Fibroblast of lung (primary cell): ENCODE data around the gene ASTN2.

ENCODE experiments used
- EZH2 ChIP-seq: IDR thresholded peaks from 2 replicates; pipeline ENCODE4 v1.5.1; 2012; ENCODE audit warnings: low read length, control low read depth, mild to moderate bottlenecking; ENCODE audit errors: missing control alignments
- TF ChIP-seq, protein P1 (sequence below), 2 donors: IDR thresholded peaks in 1 of 2; conservative IDR thresholded peaks in 1 of 2; 1 replicate in 1 of 2; 2 replicates in 1 of 2; pipeline ENCODE4 v1.5.1; 2011 to 2012; ENCODE audit warnings: low read length in 2 of 2, control low read depth in 1 of 2, inconsistent platforms in 1 of 2, low read depth in 1 of 2, mild to moderate bottlenecking in 1 of 2

DNA sequence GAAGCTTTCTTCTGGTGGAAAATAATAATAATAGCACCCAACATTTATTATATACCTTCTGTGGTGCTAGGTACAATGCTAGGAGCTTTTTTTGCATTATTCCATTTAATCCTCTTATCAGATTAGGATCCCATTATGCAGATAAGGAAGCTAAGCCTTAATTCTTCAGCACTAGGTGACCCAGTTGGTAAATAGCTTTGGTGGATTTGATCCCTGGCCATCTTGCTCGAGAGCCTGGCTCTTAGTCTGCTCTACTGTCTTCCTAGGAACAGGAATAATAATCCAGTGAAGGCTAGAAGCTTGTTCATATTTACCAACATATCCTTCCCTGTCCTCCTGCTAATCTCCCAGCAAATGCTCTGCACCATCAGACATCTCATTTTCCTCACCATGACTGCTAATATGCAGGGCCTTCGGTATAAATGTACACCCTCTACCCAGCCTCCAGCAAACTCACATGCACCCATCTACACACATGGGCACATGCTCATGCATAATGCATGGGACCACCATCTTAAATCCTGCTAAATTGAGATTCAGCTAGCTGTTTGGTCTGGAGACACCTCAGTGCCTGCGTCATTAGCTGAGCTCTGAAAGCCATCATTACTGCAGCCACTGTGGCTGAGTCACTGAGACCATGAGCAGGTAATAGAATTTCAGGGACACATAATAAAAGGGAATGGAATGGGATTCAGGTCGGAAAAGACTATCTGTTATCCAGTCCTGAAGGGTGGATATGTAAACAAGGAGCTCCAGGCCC is 640.3 kb downstream of the ASTN2 start:
- TF ChIP-seq EZH2: no peak
- TF ChIP-seq, protein P1, sequence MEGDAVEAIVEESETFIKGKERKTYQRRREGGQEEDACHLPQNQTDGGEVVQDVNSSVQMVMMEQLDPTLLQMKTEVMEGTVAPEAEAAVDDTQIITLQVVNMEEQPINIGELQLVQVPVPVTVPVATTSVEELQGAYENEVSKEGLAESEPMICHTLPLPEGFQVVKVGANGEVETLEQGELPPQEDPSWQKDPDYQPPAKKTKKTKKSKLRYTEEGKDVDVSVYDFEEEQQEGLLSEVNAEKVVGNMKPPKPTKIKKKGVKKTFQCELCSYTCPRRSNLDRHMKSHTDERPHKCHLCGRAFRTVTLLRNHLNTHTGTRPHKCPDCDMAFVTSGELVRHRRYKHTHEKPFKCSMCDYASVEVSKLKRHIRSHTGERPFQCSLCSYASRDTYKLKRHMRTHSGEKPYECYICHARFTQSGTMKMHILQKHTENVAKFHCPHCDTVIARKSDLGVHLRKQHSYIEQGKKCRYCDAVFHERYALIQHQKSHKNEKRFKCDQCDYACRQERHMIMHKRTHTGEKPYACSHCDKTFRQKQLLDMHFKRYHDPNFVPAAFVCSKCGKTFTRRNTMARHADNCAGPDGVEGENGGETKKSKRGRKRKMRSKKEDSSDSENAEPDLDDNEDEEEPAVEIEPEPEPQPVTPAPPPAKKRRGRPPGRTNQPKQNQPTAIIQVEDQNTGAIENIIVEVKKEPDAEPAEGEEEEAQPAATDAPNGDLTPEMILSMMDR (conservative IDR thresholded peaks at IDR 0.05 in 1 of 2, IDR thresholded peaks at IDR 0.05 in 1 of 2; ENCODE audit: low read depth in 1 of 2, low read length in 2 of 2): no peak
